Medulla oblongata (tissue), 1 donor: ENCODE measurements around the gene PDCL3.

Experiments used
- DNase-seq: peaks from one replicate; pipeline ENCODE4 v3.0.0-alpha.2; 2015; ENCODE audit errors: extremely low spot score

PDCL3 gene

DNA sequence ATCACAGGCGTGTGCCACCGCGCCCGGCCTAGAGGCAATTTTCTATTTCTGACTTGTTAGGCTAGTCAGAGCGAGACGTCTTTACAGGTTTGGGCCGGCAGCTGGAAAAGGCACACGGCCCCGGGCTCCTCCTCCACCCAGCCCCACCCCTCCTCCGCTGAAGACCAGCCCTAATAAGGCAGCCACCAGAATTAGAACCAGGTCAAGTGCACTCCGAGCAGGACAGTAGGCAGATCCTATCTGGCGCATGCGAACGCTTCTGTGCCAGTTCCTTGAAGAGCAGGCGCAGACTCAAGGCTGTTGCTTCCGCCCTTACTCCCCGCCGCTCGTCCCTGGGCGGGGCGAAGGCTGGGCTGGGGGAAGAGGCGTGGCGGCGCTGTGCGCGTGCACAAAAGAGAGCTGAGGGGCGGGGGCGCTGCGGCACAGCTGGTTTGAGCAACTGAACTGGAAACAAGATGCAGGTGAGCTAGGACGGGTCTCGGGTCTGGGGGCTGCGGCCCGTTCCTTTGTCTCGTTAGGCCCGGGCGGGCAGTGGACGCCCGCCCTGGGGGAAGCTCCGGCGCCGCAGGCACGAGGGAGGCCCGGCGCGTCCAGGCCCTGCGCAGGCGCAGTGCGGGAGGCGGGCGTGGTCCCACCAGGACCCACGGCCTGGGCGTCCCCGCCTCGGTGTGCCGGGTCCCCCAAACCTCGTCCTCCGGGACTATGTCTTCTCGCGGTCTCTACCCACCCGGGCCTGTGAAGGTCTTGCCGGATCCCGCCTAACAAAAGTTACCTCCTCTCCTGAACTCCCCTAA, at the start of gene PDCL3:
Gene PDCL3, plus strand, starts transcription at position 381 of the 794 bp plus-strand sequence. Its CDS starts 75 bp downstream, at position 456.
- peak; percentile 98 for DNase-seq

DNA sequence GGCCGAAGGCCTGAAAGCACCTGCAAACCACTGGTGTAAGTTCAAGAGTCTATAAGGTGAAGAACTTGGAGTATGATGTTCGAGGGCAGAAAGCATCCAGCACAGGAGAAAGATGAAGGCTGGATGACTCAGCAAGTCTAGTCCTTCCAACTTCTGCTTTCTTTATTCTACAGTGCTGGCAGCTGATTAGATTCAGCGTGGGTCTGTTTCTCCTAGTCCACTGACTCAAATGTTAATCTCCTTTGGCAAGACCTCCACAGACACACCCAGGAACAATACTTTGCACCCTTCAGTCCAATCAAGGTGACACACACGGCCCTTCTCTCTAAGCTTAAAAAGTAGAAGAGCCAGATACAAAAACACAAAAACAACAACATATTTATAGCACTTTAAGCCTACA, 49.1 kb upstream of the PDCL3 start:
- peak; percentile 34 for DNase-seq

DNA sequence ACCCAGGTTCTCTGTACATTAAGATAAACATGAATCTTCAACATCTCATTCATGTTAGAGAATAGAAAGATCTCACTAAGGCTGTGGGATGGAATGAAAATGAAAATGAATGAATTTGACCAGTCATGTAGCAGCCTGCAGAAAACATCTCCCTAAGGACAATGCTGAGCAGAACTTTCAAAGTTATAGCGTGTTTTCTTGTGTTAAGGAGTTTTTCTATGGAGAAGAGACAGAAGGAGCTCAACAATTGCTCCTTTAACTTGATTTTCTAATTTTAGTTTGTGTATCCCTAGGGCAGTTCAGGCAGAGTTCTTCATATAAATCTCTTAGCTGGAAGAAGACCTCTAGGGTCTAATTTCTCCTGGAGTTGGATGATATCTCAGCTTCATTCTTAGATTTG, 45.2 kb upstream of the PDCL3 start:
- no peak for DNase-seq

DNA sequence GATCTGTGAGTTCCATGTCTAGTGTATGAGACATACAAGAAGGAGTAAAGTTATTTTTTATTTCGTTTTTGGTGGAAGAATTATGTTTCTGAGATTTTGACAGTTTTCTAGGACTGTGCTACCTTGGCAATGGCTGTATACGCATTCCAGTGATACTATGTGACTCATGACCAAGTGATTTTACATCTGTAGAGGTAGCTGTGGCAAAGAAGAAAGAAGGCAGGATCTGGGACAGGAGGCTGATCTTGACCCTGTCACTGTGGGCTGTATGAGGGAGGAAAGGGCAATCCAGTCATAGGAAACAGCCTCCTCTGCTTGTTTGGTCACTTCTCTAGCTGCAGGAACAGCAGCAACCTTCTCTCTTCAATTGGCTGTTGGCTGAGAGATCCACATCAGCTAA, 44.0 kb upstream of the PDCL3 start:
- no peak for DNase-seq

DNA sequence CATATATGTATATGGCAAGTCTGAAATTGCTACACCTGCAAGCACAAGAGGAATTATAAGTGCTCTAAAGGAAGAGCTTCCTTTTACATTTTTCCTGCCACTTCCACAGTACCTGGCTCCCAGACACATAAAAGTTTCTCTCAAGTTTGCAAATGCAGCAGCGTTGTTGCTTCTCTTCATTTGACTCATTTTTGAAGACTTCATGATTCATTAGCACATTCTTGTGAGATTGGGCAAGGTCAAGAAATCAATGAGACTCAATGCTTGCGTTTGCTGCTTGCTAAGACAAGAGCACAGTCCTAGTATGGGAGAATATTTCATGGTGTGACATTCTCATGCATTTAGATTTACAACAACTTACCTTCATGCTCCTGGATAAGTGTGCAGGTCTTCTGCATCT, 42.6 kb upstream of the PDCL3 start:
- no peak for DNase-seq

DNA sequence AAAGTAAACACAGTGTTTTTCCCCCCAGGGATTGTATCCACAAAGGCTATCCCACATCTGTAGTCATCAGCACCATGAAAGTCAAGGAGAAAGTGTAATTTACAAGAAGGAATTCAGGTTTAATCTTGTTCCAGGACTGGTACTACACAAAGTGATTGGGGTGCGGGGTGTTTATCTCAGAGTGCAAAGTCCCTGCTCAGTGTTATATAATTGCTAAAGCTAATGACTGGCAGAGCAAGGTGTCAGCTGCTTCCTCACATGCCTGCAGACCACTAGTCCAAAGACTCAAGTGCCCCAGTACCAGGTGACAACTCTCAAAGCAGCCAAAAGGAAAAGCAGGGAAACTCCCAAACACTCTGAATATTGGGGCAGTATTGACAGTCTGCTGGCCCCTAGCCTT, 40.4 kb upstream of the PDCL3 start:
- no peak for DNase-seq

DNA sequence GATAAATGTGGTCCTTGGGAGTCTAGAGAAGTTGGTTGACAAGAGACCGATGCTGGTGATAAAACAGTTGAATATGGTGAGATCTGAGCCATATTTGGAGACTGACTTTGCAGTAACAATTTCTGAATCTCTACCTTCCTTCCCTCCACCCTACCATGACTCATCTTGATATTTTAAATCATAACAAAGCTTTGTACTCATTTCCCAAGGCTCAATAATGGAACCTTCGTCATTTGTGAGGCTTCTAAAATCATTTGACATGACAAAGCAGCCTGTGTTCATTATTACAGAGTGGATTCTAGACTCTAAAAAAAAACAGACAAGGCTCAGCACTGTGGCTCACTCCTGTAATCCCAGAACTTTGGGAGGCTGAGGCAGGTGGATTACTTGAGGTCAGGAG, 38.5 kb upstream of the PDCL3 start:
- DNase-seq: no peak

DNA sequence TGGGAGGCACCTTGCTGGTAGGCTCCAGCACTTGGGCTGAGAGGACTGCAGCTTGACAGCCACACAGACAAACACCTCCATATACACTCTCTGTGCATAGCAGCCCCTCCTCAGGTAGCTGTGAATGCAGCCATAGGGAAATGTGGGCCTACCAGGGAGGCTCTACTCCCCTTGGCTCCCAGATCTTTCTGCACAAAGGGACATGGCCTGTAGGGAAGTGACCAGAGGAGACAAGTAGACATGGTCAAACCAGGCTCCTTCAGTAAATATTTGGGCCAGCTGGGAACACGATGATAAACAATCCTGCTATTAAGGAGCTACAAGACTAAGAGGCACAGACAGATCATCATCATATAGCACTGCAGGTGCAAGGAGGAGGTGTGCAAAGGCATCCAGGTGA, 35.9 kb upstream of the PDCL3 start:
- DNase-seq: no peak

DNA sequence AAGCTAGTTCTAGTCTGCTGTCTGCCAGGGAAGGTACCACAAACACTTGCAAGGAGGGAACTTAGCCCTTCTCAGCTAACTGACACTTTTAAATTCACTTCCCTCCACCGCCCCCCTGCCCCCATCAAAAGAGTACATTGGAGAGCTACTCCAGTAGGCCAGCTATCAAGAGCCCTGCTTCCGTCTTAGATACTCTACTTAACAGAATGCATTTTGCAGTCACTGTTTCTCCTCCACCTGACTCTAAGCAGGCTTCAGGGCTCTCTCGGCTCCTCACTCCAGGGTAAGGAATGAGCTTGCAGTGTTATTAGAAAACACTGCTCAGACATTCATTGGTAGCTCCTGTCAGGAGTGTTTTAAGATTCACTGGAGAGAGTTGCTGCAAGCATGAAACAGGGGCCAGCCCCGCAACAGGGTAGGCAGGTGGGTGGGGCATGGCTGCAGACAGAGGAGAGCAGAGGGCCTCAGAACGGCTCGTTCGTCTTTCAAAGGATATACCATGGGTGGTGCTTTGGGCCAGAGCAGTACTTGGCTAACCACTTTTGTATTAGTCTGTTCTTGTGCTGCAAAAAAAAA, 35.3 kb upstream of the PDCL3 start:
- DNase-seq: no peak

DNA sequence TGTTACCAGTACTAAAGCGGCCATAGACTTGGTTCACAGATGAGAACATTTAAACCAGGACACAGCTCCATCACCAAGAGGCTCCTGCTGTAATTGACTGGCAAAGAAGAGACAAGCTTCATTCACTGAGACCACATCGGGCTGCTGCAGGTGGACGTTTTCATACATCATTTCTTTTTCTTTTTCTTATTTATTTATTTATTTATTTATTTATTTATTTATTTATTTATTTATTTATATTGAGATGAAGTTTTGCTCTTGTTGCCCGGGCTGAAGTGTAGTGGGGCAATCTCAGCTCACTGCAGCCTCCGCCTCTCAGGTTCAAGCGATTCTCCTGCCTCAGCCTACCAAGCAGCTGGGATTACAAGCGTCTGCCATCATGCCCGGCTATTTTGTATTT, 33.6 kb upstream of the PDCL3 start:
- DNase-seq: no peak

DNA sequence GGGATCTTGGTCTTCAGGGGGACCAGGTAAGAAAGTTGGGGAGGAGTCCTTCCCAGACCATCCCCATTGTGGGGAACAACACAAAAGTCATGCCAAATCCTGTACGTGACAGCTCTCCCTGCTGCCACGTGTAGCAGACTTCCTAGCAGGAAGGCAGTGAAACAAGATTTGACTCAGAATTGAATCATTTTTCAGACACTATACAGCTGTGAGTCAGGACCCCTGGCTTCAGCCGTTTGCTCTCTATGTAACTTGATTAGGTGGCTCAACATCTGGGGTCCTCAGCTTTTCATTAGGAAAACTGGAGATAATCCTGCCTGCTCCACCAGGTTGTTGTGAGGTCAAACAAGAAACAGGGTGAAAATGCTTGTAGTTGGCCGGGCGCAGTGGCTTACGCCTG, 32.9 kb upstream of the PDCL3 start:
- DNase-seq: no peak

DNA sequence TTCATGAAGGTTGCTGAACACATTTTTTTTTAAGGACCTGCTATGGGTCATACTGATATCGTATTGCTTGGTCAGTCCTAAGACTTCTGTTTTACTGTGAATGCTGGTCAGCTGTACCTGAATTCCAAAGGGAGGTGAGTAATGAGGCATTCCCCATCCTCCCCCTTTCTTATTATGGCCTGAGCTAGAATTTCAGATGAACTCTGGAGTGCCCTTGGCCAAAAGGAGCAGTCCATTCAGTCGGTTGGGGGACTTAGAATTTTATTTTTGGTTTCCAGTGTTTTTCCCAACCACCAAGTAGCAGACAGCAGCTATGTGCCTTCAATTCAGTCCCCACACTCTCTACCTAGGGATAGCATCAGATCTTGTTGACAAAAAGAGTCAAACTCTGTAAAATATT, 26.9 kb upstream of the PDCL3 start:
- DNase-seq: no peak

DNA sequence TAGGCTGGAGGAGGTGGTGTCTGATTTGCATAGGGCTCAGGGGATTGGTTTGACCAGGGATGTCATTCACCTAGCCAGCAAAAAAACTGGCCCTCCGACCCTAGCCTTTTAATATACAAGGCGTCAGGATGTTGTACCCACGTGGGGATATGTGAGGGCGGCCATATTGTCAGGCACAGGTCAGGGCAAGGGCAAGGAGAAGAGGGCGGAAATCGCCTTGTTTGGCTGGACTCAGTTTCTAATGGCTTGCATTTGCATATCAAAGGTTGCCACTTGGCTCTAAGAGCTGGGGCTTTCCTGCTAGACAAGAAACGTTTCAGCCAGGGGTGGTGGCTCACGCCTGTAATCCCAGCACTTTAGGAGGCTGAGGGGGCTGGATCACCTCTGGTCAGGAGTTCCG, 24.9 kb upstream of the PDCL3 start:
- DNase-seq: no peak

DNA sequence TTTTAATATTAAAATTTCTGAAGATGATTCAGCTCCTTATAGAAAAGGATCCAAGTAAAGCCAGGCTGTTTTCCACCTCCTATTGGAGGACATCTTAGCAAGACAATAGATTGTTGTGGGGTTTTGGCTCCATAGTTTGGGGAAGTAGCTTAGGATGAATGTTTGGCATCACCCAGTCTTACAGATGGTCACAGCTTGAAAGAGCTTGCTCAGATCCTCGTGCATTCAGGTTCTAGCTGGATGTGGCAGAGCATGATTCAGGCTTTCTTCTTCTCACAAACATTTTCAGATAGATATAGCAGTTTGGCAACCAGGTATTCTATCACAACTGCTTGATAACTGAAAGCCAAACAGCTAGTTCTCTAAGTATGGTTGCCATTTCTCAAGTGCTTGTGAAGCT, 23.6 kb upstream of the PDCL3 start:
- no peak for DNase-seq

DNA sequence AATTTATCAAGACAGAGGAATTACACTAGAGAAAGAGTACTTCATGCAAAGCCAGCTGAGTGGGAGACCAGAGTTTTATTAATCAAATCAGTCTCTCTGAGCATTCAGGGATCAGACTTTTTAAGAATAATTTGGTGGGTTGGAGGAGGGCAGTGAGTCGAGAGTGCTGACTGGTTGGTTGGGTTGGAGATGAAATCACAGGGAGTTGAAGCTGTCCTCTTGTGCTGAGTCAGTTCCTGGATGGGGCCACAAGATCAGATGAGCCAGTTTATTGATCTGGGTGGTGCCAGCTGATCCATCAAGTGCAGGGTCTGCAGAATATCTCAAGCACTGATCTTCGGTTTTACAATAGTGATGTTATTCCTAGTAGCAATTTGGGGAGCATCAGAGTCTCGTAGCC, 21.4 kb upstream of the PDCL3 start:
- DNase-seq: no peak

DNA sequence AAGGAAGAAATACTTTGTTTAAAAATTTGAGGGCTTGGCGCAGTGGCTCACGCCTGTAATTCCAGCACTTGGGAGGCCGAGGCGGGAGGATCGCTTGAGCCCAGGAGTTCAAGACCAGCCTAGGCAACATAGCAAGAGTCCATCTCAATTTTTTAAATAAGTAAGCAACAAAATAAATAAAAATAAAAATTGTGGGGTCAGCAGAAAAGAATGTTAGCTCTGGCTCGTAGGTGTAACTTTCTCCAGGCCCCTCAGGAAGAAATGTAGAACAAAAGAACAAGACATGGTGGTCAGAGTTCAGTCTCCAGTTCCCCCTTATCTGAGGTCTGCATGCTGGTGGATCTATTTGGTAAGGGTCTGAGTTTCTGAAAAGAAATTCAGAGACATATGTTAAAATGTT, 20.4 kb upstream of the PDCL3 start:
- DNase-seq: no peak

DNA sequence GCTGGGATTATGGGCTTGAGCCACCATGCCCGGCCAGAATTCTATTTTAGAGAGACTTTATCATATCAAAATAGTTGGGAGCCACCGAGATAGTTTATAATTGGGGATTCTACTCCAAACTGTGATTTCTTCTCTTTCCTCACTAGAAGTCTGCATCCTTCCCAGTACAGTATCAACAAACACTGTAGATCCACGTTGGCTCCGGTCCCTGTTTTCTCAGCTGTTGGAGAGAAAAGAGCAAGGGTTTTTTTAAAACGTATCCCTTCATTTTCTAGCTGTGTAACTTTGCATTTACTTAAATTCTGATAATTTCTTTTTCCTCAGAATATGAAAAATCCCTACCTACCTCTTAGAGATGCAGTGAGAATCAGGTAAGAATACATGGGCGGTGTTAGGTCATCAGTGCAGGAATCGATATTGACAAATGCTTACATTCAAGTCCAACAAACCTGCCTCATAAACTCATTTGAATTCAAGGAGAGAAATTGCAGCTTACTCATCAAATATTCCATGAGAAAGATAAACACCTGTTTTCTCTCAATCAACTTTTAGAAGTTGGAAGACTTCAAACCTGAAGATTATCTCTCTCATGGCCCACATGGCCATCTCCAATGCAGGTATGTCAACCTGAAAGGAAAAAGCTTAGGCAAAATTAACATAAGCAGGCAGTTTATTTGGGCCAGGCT, 17.7 kb upstream of the PDCL3 start:
- DNase-seq: no peak

DNA sequence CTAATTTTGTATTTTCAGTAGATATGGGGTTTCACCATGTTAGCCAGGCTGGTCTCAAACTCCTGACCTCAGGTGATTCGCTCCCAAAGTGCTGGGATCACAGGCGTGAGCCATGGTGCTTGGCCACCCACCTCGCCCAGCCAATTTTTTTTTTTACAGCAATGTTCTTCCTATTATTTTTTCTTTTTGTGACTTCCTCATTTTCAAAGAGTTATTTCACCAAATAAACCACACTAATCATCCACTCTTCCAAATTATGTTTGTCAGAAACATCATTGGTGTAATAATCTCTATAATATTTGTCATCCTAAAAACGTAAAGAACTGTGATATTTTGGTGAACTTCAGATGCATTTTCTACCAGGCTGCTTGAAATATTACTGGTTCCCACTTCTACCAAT, 16.3 kb upstream of the PDCL3 start:
- DNase-seq: no peak

DNA sequence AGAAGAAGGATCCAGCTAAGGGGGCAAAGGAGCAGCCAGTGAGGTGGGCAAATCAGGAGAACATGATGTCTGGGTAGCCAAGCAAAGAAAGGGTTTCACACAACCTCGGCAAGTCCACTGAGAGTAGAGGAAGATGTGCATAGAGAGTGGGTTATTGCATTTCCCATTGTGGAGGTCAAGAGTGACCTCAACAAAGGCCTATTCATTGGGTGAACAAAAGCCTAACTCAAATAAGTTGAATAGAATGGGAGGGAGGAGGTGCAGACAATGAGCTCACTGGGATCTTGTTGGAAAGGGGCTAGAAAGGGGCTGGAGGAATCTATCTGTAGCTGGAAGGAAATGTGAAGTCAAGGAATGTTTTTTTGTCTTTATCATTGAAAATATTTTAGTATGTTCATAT, 14.0 kb upstream of the PDCL3 start:
- peak; percentile 95 for DNase-seq

DNA sequence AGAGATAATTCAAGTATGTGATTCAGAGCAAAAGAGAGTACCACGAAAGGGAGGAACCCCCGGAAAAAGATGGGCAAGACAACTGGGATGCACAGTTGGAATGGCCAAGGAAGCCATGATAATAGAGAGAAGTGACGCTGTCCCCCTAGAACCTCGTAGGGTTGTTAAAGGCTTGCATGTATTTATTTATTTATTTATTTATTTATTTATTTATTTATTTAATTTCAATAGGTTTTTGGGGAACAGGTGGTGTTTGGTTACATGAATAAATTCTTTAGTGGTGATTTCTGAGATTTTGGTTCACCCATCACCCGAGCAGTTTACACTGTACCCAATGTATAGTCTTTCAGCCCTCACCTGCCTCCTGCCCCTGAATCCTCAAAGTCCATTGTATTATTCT, 11.5 kb upstream of the PDCL3 start:
- DNase-seq: no peak

DNA sequence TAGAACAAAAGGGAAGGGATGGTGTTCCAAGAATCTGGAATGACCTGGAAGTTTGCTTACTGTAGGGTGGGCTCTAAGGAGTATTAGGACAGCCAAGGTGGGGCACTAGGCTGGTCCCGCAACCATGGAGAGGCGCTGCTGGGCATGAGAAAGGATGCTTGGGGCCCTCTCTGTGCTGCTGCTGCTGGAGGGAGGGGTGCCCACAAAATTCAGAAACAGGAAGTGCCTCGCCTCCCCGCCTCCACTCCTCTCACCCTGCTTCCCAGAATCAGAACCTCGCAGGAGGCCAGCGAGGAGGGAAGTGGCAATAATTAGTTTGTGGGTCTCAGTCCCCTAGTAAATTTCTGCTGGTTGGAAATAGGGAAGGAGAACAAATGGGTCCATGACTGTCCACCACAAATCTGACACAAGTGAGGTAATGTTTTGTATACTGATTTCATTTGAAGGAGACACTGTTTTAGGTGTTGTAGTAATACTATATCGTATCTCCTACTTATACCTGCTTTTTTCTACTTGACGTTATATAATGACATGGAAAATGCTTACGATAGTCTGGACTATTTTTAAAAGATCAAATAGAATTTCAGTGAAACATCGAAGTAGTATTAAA, 7.9 kb upstream of the PDCL3 start:
- DNase-seq: no peak

DNA sequence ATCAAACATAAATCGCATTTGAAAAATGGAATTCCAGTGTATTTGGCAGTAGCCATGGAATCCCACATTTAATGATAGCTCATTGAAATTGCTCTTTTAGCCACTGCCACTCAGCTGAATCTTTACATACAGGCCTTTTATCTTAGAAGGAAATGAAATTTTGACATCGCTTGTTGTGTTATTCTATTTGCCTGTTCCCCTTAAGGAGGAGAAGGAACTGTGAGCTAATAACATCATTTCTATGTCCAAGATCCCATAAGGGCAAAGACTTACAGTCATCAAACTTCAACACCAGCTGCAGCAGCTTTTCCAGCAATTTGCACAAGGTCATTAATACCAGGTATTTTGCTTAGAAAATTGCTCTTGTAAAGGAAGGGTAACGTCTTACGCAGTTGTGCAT, 6.0 kb upstream of the PDCL3 start:
- no peak for DNase-seq
